HEK293 (cell line): ENCODE measurements around the gene SPIRE2.
A peak's percentile ranks its signal among the peaks of the same experiment; 100 is the strongest.

Source experiments
- BCL11B ChIP-seq: fragments of 450-650 bp; formaldehyde crosslinking; IDR thresholded peaks from 2 replicates; pipeline ENCODE4 v1.5.1; 2016; ENCODE audit warnings: low read depth, missing biosample characterization, missing genetic modification characterization
- FEZF1 ChIP-seq: fragments of 450-650 bp; formaldehyde crosslinking; IDR thresholded peaks from 2 replicates; pipeline ENCODE4 v1.5.1; 2016; ENCODE audit warnings: missing biosample characterization, missing genetic modification characterization
- KLF8 ChIP-seq: fragments of 450-650 bp; formaldehyde crosslinking; IDR thresholded peaks from 2 replicates; pipeline ENCODE4 v1.5.1; 2016; ENCODE audit warnings: missing biosample characterization, missing genetic modification characterization
- MZF1 ChIP-seq: fragments of 450-650 bp; formaldehyde crosslinking; IDR thresholded peaks from 2 replicates; pipeline ENCODE4 v1.5.1; 2017; ENCODE audit warnings: missing biosample characterization, missing genetic modification characterization, borderline replicate concordance
- YY2 ChIP-seq: fragments of 450-650 bp; formaldehyde crosslinking; IDR thresholded peaks from 2 replicates; pipeline ENCODE4 v1.5.1; 2016; ENCODE audit warnings: missing biosample characterization, missing genetic modification characterization
- ZBTB11 ChIP-seq: fragments of 450-650 bp; formaldehyde crosslinking; conservative IDR thresholded peaks from 2 replicates; pipeline ENCODE4 v1.5.1; 2016; ENCODE audit warnings: low read depth, missing biosample characterization, missing genetic modification characterization
- ZBTB17 ChIP-seq: fragments of 450-650 bp; formaldehyde crosslinking; IDR thresholded peaks from 2 replicates; pipeline ENCODE4 v1.5.1; 2016; ENCODE audit warnings: missing biosample characterization, missing genetic modification characterization
- ZBTB20 ChIP-seq: fragments of 450-650 bp; formaldehyde crosslinking; IDR thresholded peaks from 2 replicates; pipeline ENCODE4 v1.5.1; 2016; ENCODE audit warnings: missing biosample characterization, missing genetic modification characterization
- ZBTB48 ChIP-seq: fragments of 450-650 bp; formaldehyde crosslinking; IDR thresholded peaks from 2 replicates; pipeline ENCODE4 v1.5.1; 2016; ENCODE audit warnings: missing biosample characterization, missing genetic modification characterization
- ZBTB49 ChIP-seq: fragments of 450-650 bp; formaldehyde crosslinking; IDR thresholded peaks from 2 replicates; pipeline ENCODE4 v1.5.1; 2016; ENCODE audit warnings: missing biosample characterization, missing genetic modification characterization, low read depth
- ZBTB6 ChIP-seq: fragments of 450-650 bp; formaldehyde crosslinking; IDR thresholded peaks from 2 replicates; pipeline ENCODE4 v1.5.1; 2017; ENCODE audit warnings: missing biosample characterization, missing genetic modification characterization
- ZNF169 ChIP-seq: fragments of 450-650 bp; formaldehyde crosslinking; IDR thresholded peaks from 2 replicates; pipeline ENCODE4 v1.5.1; 2016; ENCODE audit warnings: missing biosample characterization, missing genetic modification characterization
- ZNF19 ChIP-seq: fragments of 450-650 bp; formaldehyde crosslinking; IDR thresholded peaks from 2 replicates; pipeline ENCODE4; 2016; ENCODE audit warnings: missing biosample characterization, missing genetic modification characterization, low read depth
- ZNF211 ChIP-seq: fragments of 450-650 bp; formaldehyde crosslinking; IDR thresholded peaks from 2 replicates; pipeline ENCODE4 v1.5.1; 2016; ENCODE audit warnings: low read depth, missing biosample characterization, missing genetic modification characterization
- ZNF24 ChIP-seq: fragments of 450-650 bp; formaldehyde crosslinking; IDR thresholded peaks from 2 replicates; pipeline ENCODE4 v1.5.1; 2016; ENCODE audit warnings: missing biosample characterization, missing genetic modification characterization
- ZNF394 ChIP-seq: fragments of 450-650 bp; formaldehyde crosslinking; IDR thresholded peaks from 2 replicates; pipeline ENCODE4 v1.5.1; 2016; ENCODE audit warnings: missing biosample characterization, missing genetic modification characterization, mild to moderate bottlenecking, moderate library complexity, borderline replicate concordance
- ZNF423 ChIP-seq: fragments of 450-650 bp; formaldehyde crosslinking; IDR thresholded peaks from 2 replicates; pipeline ENCODE4 v1.5.1; 2016; ENCODE audit warnings: missing biosample characterization, missing genetic modification characterization
- ZNF449 ChIP-seq: fragments of 450-650 bp; formaldehyde crosslinking; IDR thresholded peaks from 2 replicates; pipeline ENCODE4 v1.5.1; 2017; ENCODE audit warnings: missing biosample characterization, mild to moderate bottlenecking, missing genetic modification characterization, moderate library complexity
- ZNF670 ChIP-seq: fragments of 450-650 bp; formaldehyde crosslinking; IDR thresholded peaks from 2 replicates; pipeline ENCODE4 v1.5.1; 2016; ENCODE audit warnings: missing biosample characterization, missing genetic modification characterization, low read depth
- ZNF707 ChIP-seq: fragments of 450-650 bp; formaldehyde crosslinking; IDR thresholded peaks from 2 replicates; pipeline ENCODE4 v1.5.1; 2016; ENCODE audit warnings: missing biosample characterization, missing genetic modification characterization
- ZNF747 ChIP-seq: fragments of 450-650 bp; formaldehyde crosslinking; IDR thresholded peaks from 2 replicates; pipeline ENCODE4 v1.5.1; 2016; ENCODE audit warnings: missing biosample characterization, missing genetic modification characterization
- ZNF837 ChIP-seq: fragments of 450-650 bp; formaldehyde crosslinking; IDR thresholded peaks from 2 replicates; pipeline ENCODE4 v1.5.1; 2016; ENCODE audit warnings: missing biosample characterization, missing genetic modification characterization
- ZSCAN30 ChIP-seq: fragments of 450-650 bp; IDR thresholded peaks from 2 replicates; pipeline ENCODE4 v1.5.1; 2018; ENCODE audit warnings: missing biosample characterization, mild to moderate bottlenecking, missing genetic modification characterization, moderate library complexity
- TF ChIP-seq, protein P1 (sequence below): fragments of 450-650 bp; formaldehyde crosslinking; IDR thresholded peaks from 2 replicates; pipeline ENCODE4 v1.5.1; 2017; ENCODE audit warnings: missing biosample characterization, missing genetic modification characterization
- TF ChIP-seq, protein P2 (sequence below): fragments of 450-650 bp; formaldehyde crosslinking; IDR thresholded peaks from 2 replicates; pipeline ENCODE4 v1.5.1; 2016; ENCODE audit warnings: missing biosample characterization, missing genetic modification characterization, borderline replicate concordance

The SPIRE2 gene

GRCh38 chr16:89909777-89910716, 81.8 kb downstream of the SPIRE2 start (continued):
- TF ChIP-seq ZSCAN30 (tag by site-specific recombination) (0 out of 2 replicates have a peak, but pooled peaks have one; percentile 41), ZNF670 (no peak), ZNF837 (tag by site-specific recombination) (no peak), ZBTB17 (tag by site-specific recombination) (peak; percentile 29; the same call in 1 of the 2 replicates), ZNF211 (tag by site-specific recombination) (no peak), ZNF19 (no peak), ZNF747 (no peak), ZNF707 (tag by site-specific recombination) (no peak), ZBTB49 (tag by site-specific recombination) (no peak), MZF1 (no peak), ZNF394 (tag by site-specific recombination) (no peak), ZNF24 (no peak), YY2 (no peak), BCL11B (tag by site-specific recombination) (no peak), FEZF1 (no peak), ZBTB20 (no peak), ZNF449 (no peak), ZNF169 (no peak), KLF8 (tag by site-specific recombination) (no peak), ZBTB48 (tag by site-specific recombination) (no peak), ZNF423 (tag by site-specific recombination) (no peak), ZBTB6 (tag by site-specific recombination) (peak; percentile 34; the same call in 1 of the 2 replicates), ZBTB11 (tag by site-specific recombination) (no peak)
- TF ChIP-seq, protein P1, sequence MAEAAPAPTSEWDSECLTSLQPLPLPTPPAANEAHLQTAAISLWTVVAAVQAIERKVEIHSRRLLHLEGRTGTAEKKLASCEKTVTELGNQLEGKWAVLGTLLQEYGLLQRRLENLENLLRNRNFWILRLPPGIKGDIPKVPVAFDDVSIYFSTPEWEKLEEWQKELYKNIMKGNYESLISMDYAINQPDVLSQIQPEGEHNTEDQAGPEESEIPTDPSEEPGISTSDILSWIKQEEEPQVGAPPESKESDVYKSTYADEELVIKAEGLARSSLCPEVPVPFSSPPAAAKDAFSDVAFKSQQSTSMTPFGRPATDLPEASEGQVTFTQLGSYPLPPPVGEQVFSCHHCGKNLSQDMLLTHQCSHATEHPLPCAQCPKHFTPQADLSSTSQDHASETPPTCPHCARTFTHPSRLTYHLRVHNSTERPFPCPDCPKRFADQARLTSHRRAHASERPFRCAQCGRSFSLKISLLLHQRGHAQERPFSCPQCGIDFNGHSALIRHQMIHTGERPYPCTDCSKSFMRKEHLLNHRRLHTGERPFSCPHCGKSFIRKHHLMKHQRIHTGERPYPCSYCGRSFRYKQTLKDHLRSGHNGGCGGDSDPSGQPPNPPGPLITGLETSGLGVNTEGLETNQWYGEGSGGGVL, result no peak
- TF ChIP-seq, protein P2, sequence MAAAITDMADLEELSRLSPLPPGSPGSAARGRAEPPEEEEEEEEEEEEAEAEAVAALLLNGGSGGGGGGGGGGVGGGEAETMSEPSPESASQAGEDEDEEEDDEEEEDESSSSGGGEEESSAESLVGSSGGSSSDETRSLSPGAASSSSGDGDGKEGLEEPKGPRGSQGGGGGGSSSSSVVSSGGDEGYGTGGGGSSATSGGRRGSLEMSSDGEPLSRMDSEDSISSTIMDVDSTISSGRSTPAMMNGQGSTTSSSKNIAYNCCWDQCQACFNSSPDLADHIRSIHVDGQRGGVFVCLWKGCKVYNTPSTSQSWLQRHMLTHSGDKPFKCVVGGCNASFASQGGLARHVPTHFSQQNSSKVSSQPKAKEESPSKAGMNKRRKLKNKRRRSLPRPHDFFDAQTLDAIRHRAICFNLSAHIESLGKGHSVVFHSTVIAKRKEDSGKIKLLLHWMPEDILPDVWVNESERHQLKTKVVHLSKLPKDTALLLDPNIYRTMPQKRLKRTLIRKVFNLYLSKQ, result no peak
